UCSD-AML1 (cell line): Measurements from ENCODE around the gene ZDHHC14.

Source experiments
- DNase-seq: peaks from one replicate; lab custom pipeline; 2025; ENCODE audit not compliant: unreplicated experiment; lab: John Stamatoyannopoulos, UW

Gene ZDHHC14

DNA sequence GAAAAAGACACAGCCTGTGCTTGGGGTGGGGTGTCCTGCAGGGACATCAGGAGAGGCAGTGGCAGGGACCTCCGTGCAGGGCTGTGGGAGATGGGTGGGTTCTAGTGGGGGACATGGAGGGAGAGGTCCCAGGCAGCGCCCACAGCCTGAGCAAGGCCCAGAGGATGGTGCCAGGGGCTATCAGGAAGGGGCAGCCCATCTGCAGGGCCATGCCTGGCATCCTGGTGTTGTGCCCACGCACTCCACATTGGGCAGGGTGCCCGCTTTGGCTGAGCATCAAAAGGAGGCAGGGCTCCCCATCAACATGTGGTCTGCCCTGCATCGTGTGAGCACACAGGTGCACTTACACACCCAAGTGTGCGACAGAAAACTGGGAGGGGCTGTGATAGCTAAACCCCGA, 257.8 kb downstream of the ZDHHC14 start:
- no peak for DNase-seq

DNA sequence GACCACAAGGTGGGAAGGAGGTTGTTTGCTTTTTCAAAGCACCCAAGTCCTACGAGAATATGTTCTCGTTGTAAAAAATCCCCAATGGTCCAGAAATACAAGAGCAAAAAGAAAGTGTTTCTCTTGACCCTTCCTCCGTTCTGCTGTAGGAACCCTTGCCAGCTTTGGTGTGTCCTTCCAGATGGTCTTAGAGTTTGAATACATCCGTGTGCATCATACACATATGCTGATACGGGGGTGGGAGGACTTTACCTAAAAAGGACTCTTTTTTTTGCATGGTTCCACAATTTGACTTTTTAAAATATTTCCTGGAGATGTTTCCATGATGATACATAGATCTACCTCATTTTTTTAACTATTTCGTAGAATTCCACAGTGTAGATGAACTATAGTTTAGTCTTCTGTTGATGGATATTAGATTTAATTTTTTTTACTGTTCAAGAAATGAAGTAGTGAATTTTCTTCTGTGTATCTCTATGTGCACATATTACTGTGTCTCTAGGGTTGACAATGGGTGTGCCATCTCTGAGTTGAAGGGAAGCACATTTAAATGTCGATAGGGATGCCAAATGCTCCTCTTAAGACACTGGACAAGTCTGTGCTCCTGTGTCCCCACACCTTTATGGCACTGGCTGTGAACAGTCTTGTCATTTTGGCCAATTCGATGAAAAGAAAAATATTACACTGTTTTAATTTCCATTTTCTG, 259.9 kb downstream of the ZDHHC14 start:
- no peak for DNase-seq

DNA sequence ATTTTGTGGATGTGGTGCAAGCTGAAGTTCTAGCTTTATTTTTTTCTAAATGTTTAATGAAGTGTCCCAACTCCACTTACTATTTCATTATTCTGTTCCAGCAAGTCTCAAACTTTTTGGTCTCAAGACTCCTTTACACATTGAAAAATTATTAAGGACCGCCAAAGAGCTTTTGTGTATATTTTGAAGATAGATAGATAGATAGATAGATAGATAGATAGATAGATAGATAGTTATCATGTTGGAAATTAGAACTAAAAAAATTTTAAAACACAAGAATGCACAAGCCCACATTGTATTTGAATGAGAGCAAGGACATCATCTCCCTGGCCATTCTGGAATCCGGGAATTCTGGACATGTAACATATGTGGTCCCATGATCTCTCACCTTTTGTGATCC, 260.8 kb downstream of the ZDHHC14 start:
- DNase-seq, result no peak

DNA sequence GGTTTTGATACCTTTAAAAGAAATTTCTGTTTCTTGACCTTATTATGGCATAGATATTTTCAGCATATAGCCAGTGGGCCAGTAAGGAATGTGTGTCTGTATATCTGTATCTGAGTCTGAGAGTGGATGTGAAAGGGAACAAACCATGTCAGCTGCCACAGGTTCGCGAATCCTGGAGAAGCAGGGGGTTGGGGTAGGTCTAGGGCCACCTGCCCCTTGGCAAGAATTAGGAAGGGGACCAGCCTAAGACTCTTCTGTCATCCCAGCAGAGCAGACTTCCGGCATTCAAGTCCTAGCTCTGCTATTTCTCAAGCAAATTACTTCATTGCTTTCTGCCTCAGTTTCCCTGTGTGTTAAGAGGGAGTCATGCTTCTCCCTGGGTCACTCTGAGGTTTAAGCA, 261.7 kb downstream of the ZDHHC14 start:
- DNase-seq, result no peak

DNA sequence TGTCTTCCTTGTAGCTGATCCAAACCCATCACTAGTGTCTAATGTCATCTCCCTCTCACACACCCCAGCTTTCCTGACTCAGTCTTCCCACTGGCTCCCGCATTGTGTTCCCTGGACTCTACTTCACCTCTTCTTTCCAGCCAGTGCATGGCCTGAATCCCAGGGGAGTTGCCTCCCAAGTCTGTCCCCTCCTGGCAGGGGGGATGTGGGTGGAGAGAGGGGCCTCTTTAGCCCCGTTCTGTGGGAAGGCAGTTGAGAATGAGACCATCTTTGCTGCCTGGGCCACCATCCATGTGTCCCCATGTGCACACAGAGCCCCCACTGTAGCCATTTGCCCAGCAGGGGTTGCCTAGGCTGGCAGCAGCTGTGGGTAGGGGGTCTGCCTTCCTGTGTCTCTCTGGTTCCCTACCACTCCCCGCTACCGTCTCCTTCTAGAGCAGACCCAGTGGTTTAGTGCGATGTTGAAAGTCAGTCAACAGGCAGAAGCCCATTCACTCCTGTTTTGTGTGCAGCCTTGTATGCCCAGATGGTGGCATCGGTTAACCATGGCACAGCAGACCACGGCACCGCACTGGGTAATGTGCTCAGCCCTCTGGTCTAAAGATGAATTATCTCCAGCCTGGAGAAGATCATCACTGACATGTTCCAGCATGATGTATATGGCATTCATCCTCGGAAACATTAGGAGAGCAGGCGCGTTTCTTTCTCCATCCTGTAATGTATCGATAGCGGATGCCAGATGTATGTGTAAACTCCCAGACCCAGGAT, 263.2 kb downstream of the ZDHHC14 start:
- peak; percentile 56 for DNase-seq

DNA sequence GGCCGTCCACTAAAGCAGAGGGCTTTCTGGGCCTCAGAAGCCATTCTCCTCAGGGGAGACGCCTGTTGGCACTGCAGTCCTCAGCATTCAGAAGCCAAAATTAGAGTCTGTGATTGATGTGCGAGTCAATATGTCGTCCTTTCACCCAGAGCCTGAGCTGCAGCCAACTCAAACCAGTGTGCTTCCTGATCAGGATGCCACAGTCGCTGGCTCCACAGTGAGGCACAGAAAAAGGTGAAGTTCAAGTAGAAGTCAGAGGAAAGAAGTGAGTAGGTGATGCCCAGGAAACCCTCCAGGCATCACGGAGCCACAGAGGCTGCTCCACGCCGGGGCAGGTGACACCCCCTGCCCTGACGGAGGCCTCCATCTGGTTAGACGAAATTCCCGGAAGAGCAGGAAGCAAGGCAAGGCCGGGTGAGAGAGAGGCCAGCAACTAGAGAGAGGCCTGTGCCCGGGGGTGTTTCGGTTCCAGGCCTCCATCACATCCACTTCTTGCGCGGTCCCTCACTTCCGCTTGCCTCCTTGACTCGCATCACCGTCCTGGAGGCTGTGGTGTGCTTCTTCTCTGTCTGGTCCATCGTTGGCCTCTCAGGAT, 264.3 kb downstream of the ZDHHC14 start:
- peak; percentile 67 for DNase-seq

DNA sequence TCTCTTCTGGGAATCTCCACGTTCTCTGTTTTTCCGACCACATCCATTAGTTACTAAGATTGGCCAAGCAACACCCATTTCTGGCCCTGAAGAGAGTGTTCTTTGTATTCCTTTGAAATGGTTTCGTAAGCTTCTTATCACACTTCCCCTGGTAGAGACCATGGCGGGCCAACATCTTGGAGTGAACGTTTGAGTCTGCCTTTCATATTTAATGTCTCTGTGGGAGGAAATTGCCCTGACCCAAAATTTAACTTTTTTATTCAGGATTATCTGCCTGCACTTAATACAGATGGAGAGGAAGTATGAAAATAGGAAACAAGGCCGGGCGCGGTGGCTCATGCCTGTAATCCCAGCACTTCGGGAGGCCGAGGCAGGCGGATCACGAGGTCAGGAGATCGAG, 265.0 kb downstream of the ZDHHC14 start:
- DNase-seq, result peak; percentile 63

DNA sequence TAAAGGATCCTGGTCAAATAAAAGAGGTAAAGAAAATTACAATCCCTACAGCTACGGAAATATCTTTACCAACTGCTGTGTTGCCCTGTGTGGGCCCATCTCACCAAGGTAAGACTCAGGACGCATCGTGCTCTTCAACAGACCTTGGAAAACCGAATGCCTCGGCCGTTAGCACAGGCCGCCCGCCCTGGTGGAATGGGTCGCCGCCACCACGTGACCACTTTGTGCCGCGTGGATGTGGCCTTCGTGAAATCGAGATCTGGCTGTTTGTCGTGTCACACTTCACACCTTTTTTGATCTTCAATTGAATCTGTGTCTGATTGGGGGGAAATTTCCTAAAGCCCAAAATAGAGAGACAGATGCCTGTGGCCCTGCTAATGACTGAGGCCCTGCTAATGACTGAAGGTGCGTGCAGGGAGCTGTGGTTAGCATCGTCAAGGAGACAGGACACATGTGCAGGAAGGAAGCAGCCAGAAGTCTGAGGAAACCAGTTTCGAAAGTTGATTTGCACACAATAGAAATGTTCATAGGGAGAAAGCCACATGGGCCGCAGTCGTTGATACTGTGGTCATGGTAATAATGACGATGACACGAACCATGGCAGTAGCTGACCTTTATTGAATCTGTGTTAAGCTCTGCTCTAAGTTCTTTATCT, 266.4 kb downstream of the ZDHHC14 start:
- peak; percentile 60 for DNase-seq

DNA sequence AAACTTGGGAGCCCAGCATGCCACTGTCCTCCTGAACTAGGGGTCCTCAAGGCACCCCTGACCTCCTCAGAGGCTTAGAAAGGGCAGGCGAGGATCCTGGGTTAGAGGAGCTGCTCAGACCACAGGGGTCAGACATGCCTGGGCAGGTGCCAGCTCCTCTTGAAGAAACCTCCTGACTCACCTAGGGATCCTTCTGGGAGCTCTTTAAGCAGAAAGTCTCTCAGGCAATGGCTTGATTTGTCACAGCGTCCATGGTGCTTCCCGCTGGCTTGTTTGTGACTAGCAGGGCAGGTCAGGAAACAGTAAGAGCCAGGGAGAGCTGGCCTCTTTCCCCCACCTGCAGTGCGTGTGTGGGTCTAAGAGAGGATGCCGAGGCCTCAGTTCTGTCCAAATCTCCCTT, 267.6 kb downstream of the ZDHHC14 start:
- DNase-seq, result no peak

DNA sequence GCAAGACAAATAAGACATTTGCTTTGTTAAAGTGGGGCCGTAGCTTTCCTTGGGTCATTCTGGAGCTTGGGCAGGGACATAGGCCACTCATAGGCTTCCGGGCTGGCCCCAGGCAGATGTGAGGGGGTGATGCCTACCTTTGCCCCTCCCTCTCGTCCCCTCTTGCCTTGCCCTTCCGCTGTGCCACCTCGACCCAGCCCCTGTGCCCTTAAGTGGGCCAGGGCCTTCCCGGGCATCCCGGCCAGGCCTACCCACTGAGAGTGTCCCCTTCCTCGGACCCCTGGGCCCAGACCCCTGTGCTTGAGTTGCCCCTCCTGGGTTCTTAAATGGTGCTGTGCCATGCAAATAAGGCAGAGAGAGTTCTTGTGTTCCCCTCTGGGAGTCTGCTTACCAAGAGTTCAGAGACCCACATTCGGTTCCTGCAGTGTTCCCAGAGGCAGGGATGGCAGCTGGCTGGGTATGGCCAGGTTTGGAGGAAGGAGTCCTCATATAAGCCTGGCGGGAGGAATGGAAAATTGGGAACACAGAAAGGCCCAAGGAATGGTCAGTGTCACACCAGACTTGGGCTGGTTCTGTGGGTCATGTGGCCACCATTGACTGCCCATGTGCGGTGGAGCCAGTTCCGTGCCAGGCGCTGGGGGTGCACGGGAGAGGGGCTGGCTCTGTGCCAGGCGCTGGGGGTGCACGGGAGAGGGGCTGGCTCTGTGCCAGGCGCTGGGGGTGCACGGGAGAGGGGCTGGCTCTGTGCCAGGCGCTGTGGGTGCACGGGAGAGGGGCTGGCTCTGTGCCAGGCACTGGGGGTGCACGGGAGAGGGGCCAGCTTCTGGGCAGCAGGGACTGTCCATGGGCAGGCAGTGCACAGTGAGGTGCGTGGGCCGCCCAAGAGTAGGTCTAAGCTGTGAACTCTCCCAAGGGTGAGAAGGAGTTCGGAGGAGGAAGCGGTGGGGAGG, 268.6 kb downstream of the ZDHHC14 start:
- DNase-seq, result no peak

DNA sequence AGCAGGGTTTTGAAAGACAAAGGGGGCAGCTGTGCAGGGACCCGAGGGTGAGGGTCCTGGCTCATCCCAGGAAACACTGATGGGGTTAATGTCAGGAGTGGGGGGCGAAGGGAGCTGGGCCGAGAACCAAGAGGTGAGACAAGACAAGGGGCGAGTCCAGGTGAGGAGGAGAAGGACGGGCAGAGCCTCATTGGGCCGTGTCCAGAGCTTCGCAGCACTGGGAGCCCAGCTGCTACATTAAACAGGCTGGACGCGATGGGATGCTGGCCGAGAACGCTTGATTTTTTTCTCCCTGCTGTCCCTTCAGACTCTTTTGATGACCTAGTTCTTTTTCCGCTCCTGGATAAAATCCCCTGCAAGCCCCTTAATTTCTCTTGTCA, 269.3 kb downstream of the ZDHHC14 start:
- DNase-seq, result no peak

DNA sequence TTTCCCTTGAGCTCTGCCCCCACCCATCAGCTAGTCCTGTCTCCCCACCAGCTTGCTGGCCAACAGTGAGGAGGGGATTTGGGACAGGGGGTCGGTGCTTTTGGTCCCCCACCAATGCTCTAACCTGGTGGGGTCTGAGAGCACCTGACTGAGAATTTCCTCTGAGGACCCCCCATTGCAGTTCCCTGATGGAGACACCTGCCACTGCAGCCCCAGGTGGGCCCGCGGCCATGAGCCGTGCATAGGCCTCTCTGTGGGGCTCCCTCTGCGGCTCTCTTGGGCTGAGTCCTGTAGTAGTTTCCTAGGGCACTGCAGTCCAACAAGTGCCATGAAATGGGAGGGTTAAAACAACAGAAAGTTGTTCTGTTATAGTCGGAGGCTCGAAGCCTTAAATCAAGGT, 269.8 kb downstream of the ZDHHC14 start:
- no peak for DNase-seq

DNA sequence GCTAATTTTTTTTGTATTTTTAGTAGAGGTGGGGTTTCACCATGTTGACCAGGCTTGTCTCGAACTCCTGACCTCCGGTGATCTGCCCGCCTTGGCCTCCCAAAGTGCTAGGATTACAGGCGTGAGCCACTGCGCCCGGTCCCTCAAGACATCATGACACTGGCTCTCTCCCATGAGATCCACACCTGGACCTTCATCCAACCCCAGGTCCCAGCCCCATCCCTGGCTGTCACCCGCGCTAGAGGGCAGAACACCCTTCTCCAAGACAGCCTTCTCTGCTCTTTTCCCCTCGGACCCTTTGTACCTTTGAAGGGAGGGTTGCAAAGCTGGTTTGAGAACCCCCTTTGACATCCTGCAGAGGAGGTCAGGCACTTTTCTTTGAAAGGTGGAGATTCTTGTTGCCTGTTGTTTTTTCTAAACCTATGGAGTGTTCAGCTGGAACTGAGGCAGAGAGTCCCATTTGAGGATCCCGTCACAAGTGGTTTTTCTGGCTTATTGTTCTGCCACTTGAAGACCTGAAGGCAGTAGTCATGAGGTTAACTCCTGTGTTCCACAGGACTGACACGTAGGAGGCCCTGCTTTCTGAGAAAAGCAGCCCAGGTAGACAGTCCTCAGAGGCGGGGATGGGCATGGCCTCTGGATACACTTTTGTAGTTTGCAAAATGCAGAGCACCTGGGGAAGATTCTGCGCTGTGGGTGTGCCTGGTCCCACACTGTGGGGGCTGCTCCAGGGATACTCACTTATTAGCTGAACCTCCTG, 270.9 kb downstream of the ZDHHC14 start:
- DNase-seq, result no peak

DNA sequence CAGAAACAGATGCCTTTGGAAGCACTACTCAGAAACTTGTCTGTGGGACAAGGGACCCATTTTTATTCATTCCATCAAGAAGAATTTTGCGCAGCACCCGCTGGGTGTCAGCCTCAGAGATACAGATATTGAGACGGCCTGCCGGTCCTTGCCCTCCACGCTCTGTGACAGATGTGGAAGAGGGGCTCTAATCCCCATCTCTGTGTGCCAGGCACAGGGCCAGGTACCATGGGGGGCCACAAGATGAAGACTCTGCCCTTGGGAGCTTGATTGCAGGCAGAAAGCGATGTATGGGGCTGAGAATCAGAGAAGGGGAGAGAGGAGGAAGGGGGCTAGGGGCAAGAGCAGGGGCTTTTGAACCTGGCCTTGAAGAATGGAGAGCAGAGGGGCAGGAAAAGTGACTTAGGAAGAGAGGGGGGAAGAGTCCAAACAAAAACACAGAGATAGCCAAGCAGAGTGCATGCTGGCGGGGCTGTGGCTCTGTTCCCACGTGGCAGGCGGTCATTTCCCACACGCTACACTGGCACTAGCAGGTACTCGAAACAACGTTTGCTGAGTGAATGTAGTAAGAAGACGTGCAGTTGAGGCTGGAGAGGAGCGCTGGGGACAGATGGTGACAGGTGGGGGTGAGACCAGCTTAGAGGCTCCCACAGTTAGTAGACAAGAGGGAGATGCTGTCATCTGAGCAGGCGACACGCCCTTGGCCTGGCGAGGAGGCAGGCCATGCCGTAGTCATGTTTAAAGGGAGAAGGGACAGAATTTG, 271.8 kb downstream of the ZDHHC14 start:
- no peak for DNase-seq

DNA sequence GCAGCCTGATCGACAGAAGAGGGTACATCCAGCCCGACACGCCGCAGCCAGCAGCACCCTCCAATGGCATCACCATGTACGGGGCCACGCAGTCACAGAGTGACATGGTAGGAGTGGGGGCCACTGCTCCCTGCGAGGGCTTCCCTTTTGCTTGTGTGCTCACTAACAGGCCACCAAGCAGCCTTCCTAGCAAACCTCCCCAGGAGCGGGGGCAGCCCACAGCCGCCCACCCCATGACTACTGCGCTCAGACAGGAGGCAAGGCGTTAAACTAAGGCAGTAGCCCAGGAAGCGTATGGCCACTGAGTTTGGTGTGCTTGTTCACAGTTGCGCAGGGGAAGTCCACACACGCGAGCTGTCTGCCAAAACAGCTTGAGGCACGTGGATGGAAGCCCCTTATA, 272.5 kb downstream of the ZDHHC14 start:
- no peak for DNase-seq

DNA sequence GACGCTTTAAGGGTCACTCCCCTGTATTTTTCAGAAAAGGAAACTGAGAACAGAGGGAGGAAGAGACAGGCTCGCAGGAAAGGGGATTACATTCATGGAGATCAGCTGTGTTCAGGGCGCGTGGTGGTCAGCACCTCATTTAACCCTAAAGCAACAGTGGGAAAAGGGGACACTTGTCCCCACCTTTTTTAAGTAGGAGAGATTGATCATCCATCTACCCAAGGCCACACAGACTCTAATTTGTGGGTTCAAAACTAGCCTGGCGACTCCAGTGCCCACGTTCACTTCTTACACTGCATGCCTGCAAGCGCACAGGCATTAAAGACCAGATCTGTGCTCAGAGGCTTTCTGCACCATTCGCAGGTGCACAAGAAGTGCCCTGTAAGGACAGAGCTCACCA, 274.1 kb downstream of the ZDHHC14 start:
- DNase-seq, result no peak

DNA sequence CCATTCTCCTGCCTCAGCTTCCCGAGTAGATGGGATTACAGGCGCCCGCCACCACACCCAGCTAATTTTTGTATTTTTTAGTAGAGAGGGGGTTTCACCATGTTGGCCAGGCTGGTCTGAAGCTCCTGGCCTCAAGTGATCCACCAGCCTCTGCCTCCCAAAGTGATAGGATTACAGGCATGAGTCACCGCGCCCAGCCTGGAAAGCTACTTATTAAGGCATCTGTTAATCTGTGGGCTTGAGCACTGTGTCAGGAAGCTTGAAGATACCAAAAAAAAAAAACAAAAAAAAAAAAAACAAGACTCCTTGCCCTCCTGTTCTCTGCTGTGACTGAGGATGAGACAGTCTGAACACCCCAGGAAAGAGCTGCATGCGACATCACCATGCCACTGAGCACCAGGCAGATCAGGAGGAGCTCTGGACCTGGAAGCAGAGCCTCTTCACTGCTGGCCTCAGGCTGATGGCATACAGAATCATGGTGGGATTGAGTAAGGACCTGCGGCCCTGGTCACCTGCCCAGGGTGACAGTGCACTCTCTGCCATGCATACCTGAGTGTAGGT, 275.5 kb downstream of the ZDHHC14 start:
- DNase-seq, result no peak

DNA sequence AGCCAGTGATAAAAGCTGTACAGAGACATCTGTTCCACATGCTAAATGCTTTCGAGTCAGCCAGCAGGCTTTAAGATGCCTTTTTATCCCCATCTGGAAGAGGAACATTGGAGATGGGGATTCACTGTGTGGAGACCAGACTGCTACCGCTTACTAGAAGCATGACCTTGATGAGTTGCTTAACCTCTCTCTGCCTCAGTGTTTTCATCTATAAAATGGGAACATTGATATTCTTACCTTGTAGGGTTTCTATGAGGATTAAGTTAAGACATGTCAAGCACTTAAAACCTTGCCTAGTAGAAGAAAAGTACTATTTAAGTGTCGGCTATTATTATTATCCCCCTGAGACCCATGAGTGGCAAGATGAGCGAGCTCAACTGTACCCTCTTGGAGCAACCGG, 276.8 kb downstream of the ZDHHC14 start:
- no peak for DNase-seq

DNA sequence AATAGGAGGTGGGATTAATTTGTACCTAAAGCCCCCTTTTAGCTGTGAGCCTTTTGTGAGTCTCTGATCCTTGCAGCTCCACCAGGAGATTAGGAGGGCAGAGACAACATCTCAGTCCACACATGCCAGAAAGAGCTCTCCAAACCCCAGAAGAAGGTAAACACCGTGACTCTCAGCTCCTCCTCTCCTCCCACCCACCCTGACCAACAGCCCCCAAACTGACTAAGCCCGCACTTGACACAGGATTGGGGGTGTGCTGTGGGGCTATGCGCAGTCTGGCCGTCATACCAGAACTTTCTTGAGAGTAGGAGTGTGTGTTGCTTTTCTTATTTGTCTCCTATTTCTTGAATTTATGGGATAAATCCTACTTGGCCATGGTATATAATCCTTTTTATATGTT, 277.3 kb downstream of the ZDHHC14 start:
- DNase-seq, result no peak
